Umbilical cord (tissue), 2 donors: ENCODE measurements around the gene SEMG2. TPM values are rescaled to one million over a fixed set of nuclear protein-coding genes. Genes with fewer than 3 reads are reported as not detected.
A peak's percentile ranks its signal among the peaks of the same experiment; 100 is the strongest.

Experiments used
- DNase-seq: peaks from one replicate; pipeline ENCODE4 v3.0.0-alpha.2; 2015; ENCODE audit warnings: low spot score
- total RNA-seq: library from RNA; depleted of rRNA; stranded (reverse); fragments of >200 nt; gene quantifications from one replicate; pipeline ENCODE4 v1.2.3, GENCODE V29; 2014; ENCODE audit warnings: low replicate concordance; ENCODE audit not compliant: insufficient read depth

The SEMG2 gene
- total RNA-seq, 1 donor from 2014 or later = 0.48 TPM

- no peak for DNase-seq
These were observed 8.3 kb downstream of the SEMG2 start for GRCh38 chr20:45229264-45230056.

GRCh38 chr20:45230631-45231030 is 9.5 kb downstream of the SEMG2 start:
- no peak for DNase-seq

- no peak for DNase-seq
These were observed 14.8 kb downstream of the SEMG2 start for GRCh38 chr20:45235995-45236394.

GRCh38 chr20:45238139-45238538 is 17.0 kb downstream of the SEMG2 start:
- DNase-seq = no peak

GRCh38 chr20:45246109-45246508 is 24.9 kb downstream of the SEMG2 start:
- DNase-seq = no peak

GRCh38 chr20:45247865-45248264 is 26.7 kb downstream of the SEMG2 start:
- DNase-seq = no peak

- no peak for DNase-seq
These were observed 27.4 kb downstream of the SEMG2 start for GRCh38 chr20:45248609-45249008.

- DNase-seq = no peak
These were observed 30.8 kb downstream of the SEMG2 start for GRCh38 chr20:45251884-45252560.

GRCh38 chr20:45253261-45253660 is 32.1 kb downstream of the SEMG2 start:
- DNase-seq = no peak

- peak; percentile 22 for DNase-seq
These were observed 33.5 kb downstream of the SEMG2 start, which contains the start of gene SLPI for GRCh38 chr20:45254383-45255262. Gene SLPI, minus strand, starts transcription at chr20:45254564. Its CDS starts 21 bp downstream, at chr20:45254543.

GRCh38 chr20:45257161-45257560 is 36.0 kb downstream of the SEMG2 start:
- DNase-seq = no peak

- no peak for DNase-seq
These were observed 36.5 kb downstream of the SEMG2 start for GRCh38 chr20:45257711-45258110.

GRCh38 chr20:45258259-45258658 is 37.1 kb downstream of the SEMG2 start:
- no peak for DNase-seq

GRCh38 chr20:45258664-45259063 is 37.5 kb downstream of the SEMG2 start:
- no peak for DNase-seq

GRCh38 chr20:45263556-45264266 is 42.5 kb downstream of the SEMG2 start:
- DNase-seq = no peak

GRCh38 chr20:45266977-45267376 is 45.8 kb downstream of the SEMG2 start:
- no peak for DNase-seq

- no peak for DNase-seq
These were observed 47.4 kb downstream of the SEMG2 start for GRCh38 chr20:45268531-45268930.

GRCh38 chr20:45269056-45269455 is 47.9 kb downstream of the SEMG2 start:
- no peak for DNase-seq

GRCh38 chr20:45269754-45270270 is 48.6 kb downstream of the SEMG2 start:
- no peak for DNase-seq
